ENCODE results near the gene SPTBN1. TPM values are rescaled to one million over a fixed set of nuclear protein-coding genes. Genes with fewer than 3 reads are reported as not detected.
"Not testable (repeated sequence)": the region's sequence is repeated elsewhere in the genome, so short reads cannot be mapped to it uniquely, and the experiment has no call there.

The SPTBN1 gene
- polyA plus RNA-seq, 4 donors = 236 to 293 (median 257) TPM

GRCh38 chr2:54522624-54523281 is 66.6 kb downstream of the SPTBN1 start:
- DNase-seq (ENCODE audit: low read depth in 4 of 4, low spot score in 3 of 4) = peak; percentile 44 to 73 (median 60)

GRCh38 chr2:54523324-54523959 is 67.3 kb downstream of the SPTBN1 start:
- no peak for DNase-seq (ENCODE audit: low read depth in 4 of 4, low spot score in 3 of 4)

- no peak for DNase-seq (ENCODE audit: low read depth in 4 of 4, low spot score in 3 of 4)
Observed at GRCh38 chr2:54524226-54524991, 68.3 kb downstream of the SPTBN1 start.

GRCh38 chr2:54525321-54525720 is 69.2 kb downstream of the SPTBN1 start:
- DNase-seq (ENCODE audit: low read depth in 4 of 4, low spot score in 3 of 4) = no peak

GRCh38 chr2:54526226-54526879 is 70.2 kb downstream of the SPTBN1 start:
- DNase-seq (ENCODE audit: low read depth in 4 of 4, low spot score in 3 of 4) = no peak

- no peak for DNase-seq (ENCODE audit: low read depth in 4 of 4, low spot score in 3 of 4)
Observed at GRCh38 chr2:54528311-54528955, 72.3 kb downstream of the SPTBN1 start.

GRCh38 chr2:54529518-54529917 is 73.4 kb downstream of the SPTBN1 start:
- DNase-seq (ENCODE audit: low read depth in 4 of 4, low spot score in 3 of 4) = not testable (repeated sequence)

- no peak for DNase-seq (ENCODE audit: low read depth in 4 of 4, low spot score in 3 of 4)
Observed at GRCh38 chr2:54529935-54530334, 73.8 kb downstream of the SPTBN1 start.

- DNase-seq (ENCODE audit: low read depth in 4 of 4, low spot score in 3 of 4) = no peak
Observed at GRCh38 chr2:54531558-54531957, 75.4 kb downstream of the SPTBN1 start.

GRCh38 chr2:54534221-54534620 is 78.1 kb downstream of the SPTBN1 start:
- no peak for DNase-seq (ENCODE audit: low read depth in 4 of 4, low spot score in 3 of 4)

GRCh38 chr2:54534625-54535024 is 78.5 kb downstream of the SPTBN1 start:
- no peak for DNase-seq (ENCODE audit: low read depth in 4 of 4, low spot score in 3 of 4)

- no peak for DNase-seq (ENCODE audit: low read depth in 4 of 4, low spot score in 3 of 4)
Observed at GRCh38 chr2:54535599-54536195, 79.6 kb downstream of the SPTBN1 start.

GRCh38 chr2:54536720-54537119 is 80.6 kb downstream of the SPTBN1 start:
- no peak for DNase-seq (ENCODE audit: low read depth in 4 of 4, low spot score in 3 of 4)

- DNase-seq (ENCODE audit: low read depth in 4 of 4, low spot score in 3 of 4) = no peak
Observed at GRCh38 chr2:54538537-54538936, 82.4 kb downstream of the SPTBN1 start.

GRCh38 chr2:54539683-54540082 is 83.6 kb downstream of the SPTBN1 start:
- DNase-seq (ENCODE audit: low read depth in 4 of 4, low spot score in 3 of 4) = no peak

- DNase-seq (ENCODE audit: low read depth in 4 of 4, low spot score in 3 of 4) = no peak
Observed at GRCh38 chr2:54540194-54540593, 84.1 kb downstream of the SPTBN1 start.

GRCh38 chr2:54541995-54542394 is 85.9 kb downstream of the SPTBN1 start:
- no peak for DNase-seq (ENCODE audit: low read depth in 4 of 4, low spot score in 3 of 4)

- DNase-seq (ENCODE audit: low read depth in 4 of 4, low spot score in 3 of 4) = no peak
Observed at GRCh38 chr2:54543733-54544396, 87.7 kb downstream of the SPTBN1 start.

- DNase-seq (ENCODE audit: low read depth in 4 of 4, low spot score in 3 of 4) = no peak
Observed at GRCh38 chr2:54545702-54546450, 89.7 kb downstream of the SPTBN1 start.

Measured in left renal pelvis (tissue), 4 donors.